Measurements from ENCODE around the gene BRD7.
"Not testable (repeated sequence)": the region's sequence is repeated elsewhere in the genome, so short reads cannot be mapped to it uniquely, and the experiment has no call there.

Gene BRD7

GRCh38 chr16:50354629-50355456 lies 13.9 kb downstream of the BRD7 start:
- no peak for DNase-seq

GRCh38 chr16:50354082-50354481 lies 14.7 kb downstream of the BRD7 start:
- DNase-seq = no peak

- no peak for DNase-seq
Observed at GRCh38 chr16:50351952-50352351, 16.8 kb downstream of the BRD7 start.

GRCh38 chr16:50351116-50351515 lies 17.7 kb downstream of the BRD7 start:
- DNase-seq = no peak

GRCh38 chr16:50345210-50345609 lies 23.6 kb downstream of the BRD7 start:
- not testable (repeated sequence) for DNase-seq

GRCh38 chr16:50343566-50343965 lies 25.2 kb downstream of the BRD7 start:
- DNase-seq = not testable (repeated sequence)

GRCh38 chr16:50340578-50340977 lies 28.2 kb downstream of the BRD7 start:
- DNase-seq = no peak

- no peak for DNase-seq
Observed at GRCh38 chr16:50338371-50339231, 30.2 kb downstream of the BRD7 start.

GRCh38 chr16:50336884-50337283 lies 31.9 kb downstream of the BRD7 start:
- no peak for DNase-seq

GRCh38 chr16:50335196-50335958 lies 33.4 kb downstream of the BRD7 start:
- DNase-seq = no peak

- DNase-seq = no peak
Observed at GRCh38 chr16:50334106-50334975, 34.4 kb downstream of the BRD7 start.

GRCh38 chr16:50332599-50332998 lies 36.2 kb downstream of the BRD7 start:
- DNase-seq = no peak

- no peak for DNase-seq
Observed at GRCh38 chr16:50331570-50331969, 37.2 kb downstream of the BRD7 start.

GRCh38 chr16:50329446-50330189 lies 39.2 kb downstream of the BRD7 start:
- no peak for DNase-seq

GRCh38 chr16:50326835-50327465 lies 41.8 kb downstream of the BRD7 start:
- DNase-seq = no peak

- no peak for DNase-seq
Observed at GRCh38 chr16:50326264-50326663, 42.5 kb downstream of the BRD7 start.

- DNase-seq = no peak
Observed at GRCh38 chr16:50324345-50324744, 44.4 kb downstream of the BRD7 start.

- DNase-seq = no peak
Observed at GRCh38 chr16:50323335-50324011, 45.3 kb downstream of the BRD7 start.

GRCh38 chr16:50322333-50322732 lies 46.5 kb downstream of the BRD7 start:
- no peak for DNase-seq

GRCh38 chr16:50320310-50320709 lies 48.5 kb downstream of the BRD7 start:
- no peak for DNase-seq
